HG02840 (cell line): ENCODE results near the gene SPIB.
"Not testable (repeated sequence)": the region's sequence is repeated elsewhere in the genome, so short reads cannot be mapped to it uniquely, and the experiment has no call there.

Source experiments
- ATAC-seq: cut with Tn5 transposase; IDR thresholded peaks from one replicate; pipeline ENCODE4 v1.9.1; 2021; ENCODE audit warnings: mild to moderate bottlenecking, moderate library complexity, moderate number of reproducible peaks; ENCODE audit not compliant: unreplicated experiment, low FRiP score

Gene SPIB

DNA sequence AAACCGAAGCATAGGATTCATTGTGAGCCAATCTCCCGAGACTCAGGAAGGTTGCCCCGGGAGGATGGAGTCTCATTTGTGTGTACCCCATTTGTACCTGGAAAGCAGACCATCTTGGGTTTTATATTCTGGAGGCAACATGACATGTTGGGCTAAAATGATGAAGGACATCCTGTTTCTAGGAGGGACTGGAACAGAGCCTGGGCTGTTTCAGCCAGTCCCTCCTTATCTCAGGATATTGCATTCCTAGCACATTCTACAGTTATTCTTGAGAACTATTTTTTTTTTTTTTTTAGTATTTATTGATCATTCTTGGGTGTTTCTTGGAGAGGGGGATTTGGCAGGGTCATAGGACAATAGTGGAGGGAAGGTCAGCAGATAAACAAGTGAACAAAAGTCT, 28.4 kb upstream of the SPIB start:
- not testable (repeated sequence) for ATAC-seq

DNA sequence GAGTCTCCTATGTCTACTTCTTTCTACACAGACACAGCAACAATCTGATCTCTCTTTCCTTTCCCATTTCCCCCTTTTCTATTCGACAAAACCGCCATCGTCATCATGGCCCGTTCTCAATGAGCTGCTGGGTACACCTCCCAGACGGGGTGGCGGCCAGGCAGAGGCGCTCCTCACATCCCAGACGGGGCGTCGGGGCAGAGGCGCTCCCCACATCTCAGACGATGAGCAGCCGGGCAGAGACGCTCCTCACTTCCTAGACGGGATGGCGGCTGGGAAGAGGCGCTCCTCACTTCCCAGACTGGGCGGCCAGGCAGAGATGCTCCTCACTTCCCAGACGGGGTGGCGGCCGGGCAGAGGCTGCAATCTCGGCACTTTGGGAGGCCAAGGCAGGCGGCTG, 27.8 kb upstream of the SPIB start:
- ATAC-seq, result not testable (repeated sequence)

DNA sequence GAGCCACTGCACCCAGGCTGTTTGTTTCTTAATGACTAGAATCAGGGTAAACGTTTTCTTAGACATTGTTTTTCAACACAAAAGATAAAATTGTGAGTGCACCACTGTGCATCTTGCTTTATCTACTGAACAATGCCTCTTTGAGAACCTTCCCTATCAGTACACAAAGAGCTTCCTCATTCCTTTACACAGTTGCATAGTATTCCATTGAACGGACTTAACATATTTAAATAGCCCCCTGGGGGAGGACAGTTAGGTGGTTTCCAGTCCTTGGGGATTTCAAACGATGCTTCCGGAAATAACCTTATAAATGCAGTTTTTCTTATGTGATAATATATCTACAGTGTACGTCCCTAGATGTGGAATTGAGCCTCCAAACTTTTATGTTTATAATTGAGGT, 26.0 kb upstream of the SPIB start:
- ATAC-seq, result no peak

DNA sequence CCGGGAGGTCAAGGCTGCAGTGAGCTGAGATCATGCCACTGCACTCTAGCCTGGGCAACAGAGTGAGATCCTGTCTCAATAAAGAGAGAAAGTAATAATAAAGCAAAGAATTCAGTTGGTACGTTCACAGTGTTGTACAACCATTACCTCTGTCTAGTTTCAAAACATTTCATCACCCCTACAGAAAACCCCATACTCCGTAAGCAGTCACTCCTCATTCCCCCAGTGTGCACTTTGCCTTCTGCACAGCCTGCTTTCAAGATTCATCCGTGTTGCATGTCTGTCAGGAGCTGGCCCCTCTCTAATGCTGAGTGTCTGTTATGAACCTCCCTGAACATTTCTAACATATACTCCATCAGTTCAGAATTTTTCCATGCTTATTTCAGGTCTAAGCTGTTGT, 25.1 kb upstream of the SPIB start:
- ATAC-seq, result no peak

DNA sequence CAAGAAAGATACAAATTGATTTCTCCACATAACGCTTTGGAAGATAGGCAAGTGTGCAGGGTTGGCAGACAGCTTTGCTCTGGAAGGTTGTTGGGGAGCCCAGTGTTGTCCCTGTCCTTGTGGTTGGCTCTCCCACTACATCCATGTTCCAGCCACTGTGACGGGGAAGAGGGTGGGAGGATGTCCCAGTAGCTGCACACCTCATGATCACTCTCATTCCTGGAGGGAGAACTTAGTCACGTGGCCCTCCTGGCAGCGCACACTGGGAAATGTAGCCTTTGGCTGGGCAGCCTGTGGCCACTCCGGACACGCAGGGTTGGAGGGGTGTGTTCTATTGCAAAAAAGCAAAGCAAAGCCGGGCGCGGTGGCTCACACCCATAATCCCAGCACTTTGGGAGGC, 24.7 kb upstream of the SPIB start:
- ATAC-seq, result no peak

DNA sequence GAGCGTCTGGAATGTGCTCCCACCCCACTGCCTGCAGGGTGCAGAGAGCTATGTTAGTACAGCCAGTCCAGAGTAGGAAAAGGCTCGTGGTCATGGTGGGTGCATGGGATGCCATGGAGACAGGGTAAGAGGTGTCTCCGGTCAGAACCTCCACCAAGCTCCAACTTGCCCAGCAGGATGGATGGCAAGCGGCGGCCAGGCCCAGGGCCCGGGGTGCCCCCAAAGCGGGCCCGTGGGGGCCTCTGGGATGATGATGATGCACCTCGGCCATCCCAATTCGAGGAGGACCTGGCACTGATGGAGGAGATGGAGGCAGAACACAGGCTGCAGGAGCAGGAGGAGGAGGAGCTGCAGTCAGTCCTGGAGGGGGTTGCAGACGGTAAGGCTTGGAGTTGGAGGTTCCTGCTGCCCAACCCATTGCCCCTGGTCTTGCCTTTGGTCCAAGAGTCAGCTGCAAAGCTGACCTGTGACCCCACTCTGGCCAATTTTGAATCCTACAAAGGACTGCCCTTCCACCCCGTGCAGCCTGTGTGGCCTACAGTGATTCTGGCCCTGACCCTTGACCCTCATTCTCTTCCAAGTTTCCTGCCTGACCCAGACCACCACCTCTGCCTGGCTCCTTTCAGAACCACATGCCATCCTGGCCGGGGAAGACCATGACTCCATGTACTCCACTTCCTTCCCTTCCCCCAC, 19.9 kb upstream of the SPIB start:
- no peak for ATAC-seq

DNA sequence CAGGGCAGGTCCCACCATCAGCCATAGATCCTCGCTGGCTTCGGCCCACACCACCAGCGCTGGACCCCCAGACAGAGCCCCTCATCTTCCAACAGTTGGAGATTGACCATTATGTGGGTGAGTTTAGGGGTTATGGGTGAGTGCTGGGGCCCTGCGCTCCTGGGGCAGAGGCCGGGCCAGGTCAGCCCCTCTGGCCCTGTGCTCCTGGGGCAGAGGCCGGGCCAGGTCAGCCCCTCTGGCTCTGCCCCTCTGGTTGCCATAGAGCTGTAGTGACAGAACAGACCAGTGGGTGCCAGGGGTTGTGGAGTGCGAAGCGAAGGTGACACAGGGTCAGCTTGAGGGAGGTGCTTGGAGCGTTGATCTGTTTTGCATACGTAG, 19.4 kb upstream of the SPIB start:
- no peak for ATAC-seq

DNA sequence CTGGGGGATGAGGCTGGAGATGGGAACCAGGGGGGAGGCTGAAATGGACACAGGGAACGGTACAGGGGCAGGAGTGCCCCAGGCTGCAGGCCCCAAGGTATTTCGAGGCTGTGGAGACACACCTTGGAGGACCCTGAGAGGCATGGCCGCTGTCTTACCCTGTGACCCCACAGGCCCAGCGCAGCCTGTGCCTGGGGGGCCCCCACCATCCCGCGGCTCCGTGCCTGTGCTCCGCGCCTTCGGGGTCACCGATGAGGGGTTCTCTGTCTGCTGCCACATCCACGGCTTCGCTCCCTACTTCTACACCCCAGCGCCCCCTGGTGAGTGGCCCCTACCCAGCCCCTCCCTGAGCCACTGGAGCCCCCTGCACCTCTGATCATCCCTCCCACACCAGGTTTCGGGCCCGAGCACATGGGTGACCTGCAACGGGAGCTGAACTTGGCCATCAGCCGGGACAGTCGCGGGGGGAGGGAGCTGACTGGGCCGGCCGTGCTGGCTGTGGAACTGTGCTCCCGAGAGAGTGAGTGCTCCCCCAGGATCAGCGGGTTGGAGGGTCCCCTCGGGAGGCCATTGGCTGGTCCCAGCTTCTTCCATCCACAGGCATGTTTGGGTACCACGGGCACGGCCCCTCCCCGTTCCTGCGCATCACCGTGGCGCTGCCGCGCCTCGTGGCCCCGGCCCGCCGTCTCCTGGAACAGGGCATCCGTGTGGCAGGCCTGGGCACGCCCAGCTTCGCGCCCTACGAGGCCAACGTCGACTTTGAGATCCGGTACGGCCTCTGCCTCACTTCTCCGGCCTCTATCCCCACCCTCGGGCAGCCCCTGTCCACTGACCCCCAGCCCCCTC, 16.9 kb upstream of the SPIB start:
- ATAC-seq, result no peak

DNA sequence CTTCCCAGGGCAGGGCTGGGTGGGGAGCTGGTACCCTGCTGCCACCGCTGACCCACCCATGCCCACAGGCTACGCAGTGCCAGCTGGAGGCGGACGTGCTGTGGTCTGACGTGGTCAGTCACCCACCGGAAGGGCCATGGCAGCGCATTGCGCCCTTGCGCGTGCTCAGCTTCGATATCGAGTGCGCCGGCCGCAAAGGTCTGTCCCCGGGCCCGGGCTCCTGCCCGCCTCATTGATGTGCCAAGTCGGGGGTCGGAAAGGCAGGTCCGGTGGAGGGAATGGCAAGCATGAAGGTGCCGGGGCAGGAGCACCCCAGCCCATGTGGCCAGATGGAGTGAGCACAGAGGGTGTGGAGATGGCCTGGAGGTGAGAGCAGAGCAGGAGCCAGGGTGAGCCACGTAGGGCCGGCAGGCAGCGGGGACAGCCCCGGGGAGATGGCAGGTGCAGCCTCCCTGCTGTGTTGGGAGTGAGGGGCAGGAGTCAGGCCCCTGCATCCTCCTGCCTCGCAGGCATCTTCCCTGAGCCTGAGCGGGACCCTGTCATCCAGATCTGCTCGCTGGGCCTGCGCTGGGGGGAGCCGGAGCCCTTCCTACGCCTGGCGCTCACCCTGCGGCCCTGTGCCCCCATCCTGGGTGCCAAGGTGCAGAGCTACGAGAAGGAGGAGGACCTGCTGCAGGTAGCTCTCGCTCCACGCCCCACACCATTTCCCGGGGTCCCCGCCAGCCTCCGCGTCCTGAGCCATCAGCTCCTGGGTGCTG, 16.0 kb upstream of the SPIB start:
- no peak for ATAC-seq

DNA sequence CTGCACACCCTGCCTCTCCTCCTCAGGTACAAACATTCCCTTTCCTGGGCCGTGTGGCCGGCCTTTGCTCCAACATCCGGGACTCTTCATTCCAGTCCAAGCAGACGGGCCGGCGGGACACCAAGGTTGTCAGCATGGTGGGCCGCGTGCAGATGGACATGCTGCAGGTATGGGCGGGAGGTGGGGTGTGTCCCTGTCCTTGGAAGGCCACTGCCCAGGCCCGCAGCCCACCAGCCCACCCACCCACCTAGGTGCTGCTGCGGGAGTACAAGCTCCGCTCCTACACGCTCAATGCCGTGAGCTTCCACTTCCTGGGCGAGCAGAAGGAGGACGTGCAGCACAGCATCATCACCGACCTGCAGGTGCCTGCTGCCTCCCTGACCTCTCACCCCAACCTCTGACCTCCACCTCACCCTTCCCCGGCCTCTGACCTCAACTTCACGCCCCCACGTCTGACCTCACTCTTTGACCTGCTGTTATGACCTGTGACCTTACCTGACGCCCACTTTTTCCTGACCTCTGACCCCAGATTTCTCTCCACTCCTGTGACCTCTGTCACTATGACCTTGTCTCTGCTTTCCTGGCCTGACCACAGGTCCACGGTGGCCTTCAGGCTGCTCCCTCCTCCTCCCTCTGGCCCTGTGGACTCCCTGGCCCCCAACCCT, 12.4 kb upstream of the SPIB start:
- ATAC-seq, result no peak

DNA sequence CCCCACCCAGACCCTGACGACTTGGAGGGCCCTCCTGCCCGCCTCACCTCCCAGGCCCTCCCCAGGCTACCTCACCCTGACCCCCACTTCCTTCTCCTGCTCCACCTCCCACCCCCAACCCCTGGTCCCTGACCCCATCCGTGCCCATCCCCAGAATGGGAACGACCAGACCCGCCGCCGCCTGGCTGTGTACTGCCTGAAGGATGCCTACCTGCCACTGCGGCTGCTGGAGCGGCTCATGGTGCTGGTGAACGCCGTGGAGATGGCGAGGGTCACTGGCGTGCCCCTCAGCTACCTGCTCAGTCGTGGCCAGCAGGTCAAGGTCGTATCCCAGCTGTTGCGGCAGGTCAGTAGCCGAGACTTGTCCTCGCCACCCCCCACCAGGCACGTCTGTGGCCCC, 11.9 kb upstream of the SPIB start:
- no peak for ATAC-seq

DNA sequence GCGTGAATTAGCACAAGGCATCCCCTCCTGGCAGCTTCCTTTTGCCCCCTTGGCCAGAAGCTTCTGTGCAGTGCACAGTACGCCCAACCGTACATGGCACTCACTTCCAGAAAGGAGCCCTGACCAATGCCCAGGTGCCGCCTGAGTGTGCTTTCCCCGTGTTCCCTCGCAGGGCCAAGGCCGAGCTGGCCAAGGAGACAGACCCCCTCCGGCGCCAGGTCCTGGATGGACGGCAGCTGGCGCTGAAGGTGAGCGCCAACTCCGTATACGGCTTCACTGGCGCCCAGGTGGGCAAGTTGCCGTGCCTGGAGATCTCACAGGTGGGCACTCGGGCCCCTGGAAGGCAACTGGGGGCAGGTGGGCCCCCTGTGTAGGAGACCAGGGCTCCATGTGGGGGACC, 9.4 kb upstream of the SPIB start:
- no peak for ATAC-seq

DNA sequence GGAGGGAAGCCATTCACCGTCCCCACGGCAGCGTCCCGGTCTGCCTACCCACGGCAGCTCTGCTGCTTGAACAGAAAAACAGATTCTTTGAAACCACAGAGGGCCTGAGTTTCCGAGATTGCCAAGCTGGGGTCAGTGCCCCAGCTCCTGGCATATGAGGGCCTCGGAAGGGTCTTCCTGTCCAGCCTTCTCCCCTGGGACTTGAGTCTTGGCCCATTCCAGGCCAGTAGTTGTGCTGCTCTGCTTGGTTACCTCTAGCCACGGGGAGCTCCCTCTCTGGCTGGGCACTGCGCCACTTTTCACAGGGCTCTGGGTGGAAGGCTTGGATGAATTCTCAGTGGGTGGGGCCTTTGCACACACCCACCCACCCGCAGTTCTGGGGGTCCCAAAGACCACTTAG, 8.6 kb upstream of the SPIB start:
- no peak for ATAC-seq

DNA sequence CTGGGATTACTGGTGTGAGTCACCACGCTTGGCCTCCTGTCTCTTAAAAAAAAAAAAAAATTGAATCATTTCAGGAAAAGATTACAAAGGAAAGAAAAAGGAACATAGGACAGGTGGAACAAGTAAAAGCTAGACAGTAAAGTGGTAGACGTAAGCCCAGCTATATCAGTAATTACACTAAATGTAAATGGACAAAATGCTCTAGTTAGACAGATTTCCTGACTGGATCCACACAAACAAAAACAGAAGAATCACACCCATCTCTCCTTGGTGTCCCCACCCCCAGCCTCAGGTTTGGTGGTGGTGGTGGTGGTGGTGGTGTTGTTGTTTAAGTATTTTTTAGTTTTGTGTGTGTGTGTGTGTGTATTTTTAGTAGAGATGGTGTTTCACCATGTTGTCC, 6.3 kb upstream of the SPIB start:
- no peak for ATAC-seq

DNA sequence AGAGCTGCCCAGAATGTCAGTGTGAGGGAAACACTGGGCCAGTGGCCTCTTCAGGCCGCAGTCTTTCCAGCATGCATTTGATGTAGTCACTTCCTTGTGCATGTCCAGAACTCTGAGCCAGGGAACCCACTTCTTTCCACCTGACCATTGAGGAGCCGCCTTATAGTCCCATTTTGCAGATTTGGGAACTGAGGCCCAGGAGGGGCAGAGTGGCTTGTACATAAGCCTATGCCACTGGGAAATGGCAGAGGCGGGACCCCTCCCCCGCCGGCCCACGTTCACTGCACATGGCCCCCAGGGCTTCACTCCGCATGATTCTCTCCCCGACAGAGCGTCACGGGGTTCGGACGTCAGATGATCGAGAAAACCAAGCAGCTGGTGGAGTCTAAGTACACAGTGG, 5.6 kb upstream of the SPIB start:
- no peak for ATAC-seq

DNA sequence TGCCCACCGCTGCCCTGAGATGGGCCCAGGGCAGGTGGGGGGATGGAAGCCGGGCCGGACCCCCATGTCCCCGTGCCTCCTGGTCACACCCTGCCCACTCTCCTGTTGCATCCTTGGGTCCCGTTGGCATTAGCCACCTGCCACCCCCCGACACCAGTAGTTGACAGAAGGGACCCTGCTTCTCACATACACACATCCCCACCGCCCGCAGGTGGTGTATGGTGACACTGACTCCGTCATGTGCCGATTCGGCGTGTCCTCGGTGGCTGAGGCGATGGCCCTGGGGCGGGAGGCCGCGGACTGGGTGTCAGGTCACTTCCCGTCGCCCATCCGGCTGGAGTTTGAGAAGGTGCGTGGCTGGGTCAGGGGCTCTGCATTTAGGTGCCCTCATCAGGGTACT, 5.2 kb upstream of the SPIB start:
- ATAC-seq, result no peak

DNA sequence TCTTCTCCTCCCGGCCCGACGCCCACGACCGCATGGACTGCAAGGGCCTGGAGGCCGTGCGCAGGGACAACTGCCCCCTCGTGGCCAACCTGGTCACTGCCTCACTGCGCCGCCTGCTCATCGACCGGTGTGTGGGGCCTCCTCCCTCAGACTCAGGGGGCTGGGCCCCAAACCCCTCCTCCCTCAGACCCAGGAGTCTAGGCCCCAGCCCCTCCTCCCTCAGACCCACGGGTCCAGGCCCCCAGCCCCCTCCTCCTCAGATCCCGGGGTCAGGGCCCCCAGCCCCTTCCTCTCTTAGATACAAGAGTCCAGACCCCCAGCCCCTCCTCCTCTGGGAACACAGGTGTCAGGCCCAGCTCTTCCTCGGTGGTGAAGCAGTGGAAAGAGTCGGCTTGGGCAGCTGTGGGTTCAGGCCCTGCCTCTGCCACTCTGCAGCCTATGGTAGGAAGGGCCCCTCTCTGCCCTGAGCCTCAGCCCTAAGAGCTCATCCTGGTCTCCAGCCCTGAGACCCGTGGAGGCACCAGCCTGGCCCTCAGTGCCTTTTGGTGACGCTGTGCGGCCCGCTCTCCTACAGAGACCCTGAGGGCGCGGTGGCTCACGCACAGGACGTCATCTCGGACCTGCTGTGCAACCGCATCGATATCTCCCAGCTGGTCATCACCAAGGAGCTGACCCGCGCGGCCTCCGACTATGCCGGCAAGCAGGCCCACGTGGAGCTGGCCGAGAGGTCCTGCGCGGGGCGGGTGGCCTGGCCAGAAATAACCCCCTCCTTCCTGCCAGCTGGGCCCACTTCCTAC, 3.7 kb upstream of the SPIB start:
- no peak for ATAC-seq

DNA sequence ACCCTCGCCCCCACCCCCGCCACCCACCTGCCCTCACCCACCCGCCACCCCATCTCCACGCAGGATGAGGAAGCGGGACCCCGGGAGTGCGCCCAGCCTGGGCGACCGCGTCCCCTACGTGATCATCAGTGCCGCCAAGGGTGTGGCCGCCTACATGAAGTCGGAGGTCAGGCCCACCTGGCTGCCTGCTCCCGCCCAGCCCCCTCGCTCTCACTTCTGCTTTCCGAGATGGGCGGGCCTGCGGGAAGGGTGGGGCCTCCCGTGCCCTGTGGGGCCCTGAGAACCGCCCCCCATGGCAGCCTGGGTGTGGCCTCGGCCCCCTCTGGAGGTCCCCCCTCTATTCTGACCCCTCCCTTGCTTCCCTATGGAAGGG, 3.1 kb upstream of the SPIB start:
- no peak for ATAC-seq

DNA sequence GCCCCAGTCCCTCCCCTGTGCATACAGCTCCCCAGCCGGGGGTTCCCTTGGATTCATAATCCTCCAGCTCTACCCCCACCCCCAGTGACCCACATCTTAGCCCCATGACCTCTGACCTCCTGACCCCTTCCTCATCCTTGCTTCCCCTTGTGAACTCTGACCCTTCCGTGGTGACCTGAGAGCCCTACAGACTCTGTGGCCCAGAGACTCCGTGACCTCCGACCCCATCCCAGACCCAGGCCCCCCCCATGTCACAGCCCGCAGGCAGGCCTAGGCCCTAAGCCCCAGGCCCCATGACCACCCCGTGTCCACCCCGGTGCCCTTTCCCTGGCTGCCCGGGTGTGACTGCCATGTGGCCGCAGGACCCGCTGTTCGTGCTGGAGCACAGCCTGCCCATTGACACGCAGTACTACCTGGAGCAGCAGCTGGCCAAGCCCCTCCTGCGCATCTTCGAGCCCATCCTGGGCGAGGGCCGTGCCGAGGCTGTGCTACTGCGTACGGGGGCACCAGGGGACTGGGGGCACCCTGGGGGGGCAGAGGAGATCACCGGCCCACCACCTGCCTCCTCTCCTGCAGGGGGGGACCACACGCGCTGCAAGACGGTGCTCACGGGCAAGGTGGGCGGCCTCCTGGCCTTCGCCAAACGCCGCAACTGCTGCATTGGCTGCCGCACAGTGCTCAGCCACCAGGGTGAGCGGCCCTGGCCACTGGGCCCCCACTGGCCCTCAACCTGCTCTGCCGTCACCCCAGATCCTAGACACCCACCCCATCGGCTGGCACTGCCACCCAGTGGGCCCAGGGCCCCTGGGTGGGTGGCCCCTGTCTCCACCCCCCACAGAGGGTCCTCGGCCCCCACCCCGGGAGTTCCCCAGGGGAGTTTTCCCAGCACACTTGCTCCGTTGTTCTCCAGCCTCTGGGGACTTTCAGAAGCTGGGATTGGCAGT, 2.4 kb upstream of the SPIB start:
- ATAC-seq, result no peak
